Activated B cell treated with CpG ODN at 0.5 μM for 24 hours (primary cell): Measurements from ENCODE around the gene IFTAP. TPM values are rescaled to one million over a fixed set of nuclear protein-coding genes. Genes with fewer than 3 reads are reported as not detected.

Experiments used
- ATAC-seq: fragments of 200-7000 bp; cut with Tn5 transposase; one replicate; pipeline ENCODE4 v1.10.0; 2021; ENCODE audit warnings: low read depth, mild to moderate bottlenecking, moderate library complexity
- CTCF ChIA-PET: fragments of 350-600 bp; sonication (Branson Sonifier 250); formaldehyde crosslinking; loops from one replicate; lab custom pipeline; 2021; ENCODE audit warnings: antibody characterized with exemption; lab: Charles Lee
- POLR2A ChIA-PET: fragments of 350-600 bp; sonication (Branson Sonifier 250); formaldehyde crosslinking; loops from one replicate; lab custom pipeline; 2021; ENCODE audit warnings: antibody characterized with exemption; lab: Charles Lee
- DNase-seq: peaks from one replicate; pipeline ENCODE4 v3.0.0; 2022
- H3K27ac Mint-ChIP-seq: one replicate; pipeline ENCODE4 v1.8.0; 2020; ENCODE audit warnings: mixed read lengths
- H3K27me3 Mint-ChIP-seq: one replicate; pipeline ENCODE4 v1.8.0; 2021; ENCODE audit warnings: mixed read lengths
- H3K36me3 Mint-ChIP-seq: one replicate; pipeline ENCODE4 v1.8.0; 2021; ENCODE audit warnings: low read depth, mixed read lengths
- H3K4me1 Mint-ChIP-seq: one replicate; pipeline ENCODE4 v1.8.0; 2021; ENCODE audit warnings: mixed read lengths
- H3K4me3 Mint-ChIP-seq: one replicate; pipeline ENCODE4 v1.8.0; 2020; ENCODE audit warnings: mild to moderate bottlenecking, mixed read lengths
- H3K9me3 Mint-ChIP-seq: one replicate; pipeline ENCODE4 v1.8.0; 2020; ENCODE audit warnings: mixed read lengths
- CTCF ChIP-seq: fragments of 200-600 bp; IDR thresholded peaks from one replicate; pipeline ENCODE4 v1.8.0; 2022; ENCODE audit warnings: antibody characterized with exemption, mild to moderate bottlenecking
- intact Hi-C: fragments of 100-400 bp; cut with micrococcal nuclease; formaldehyde crosslinking; loops from one replicate; pipeline ENCODE4 v1.15.1; 2024
- total RNA-seq: library from RNA; stranded (reverse); gene quantifications from 2 replicates; pipeline ENCODE4 v1.2.3, GENCODE V29; 2022

The IFTAP gene
- total RNA-seq, 1 donor from 2014 or later: 0.47 TPM

- no peak for ATAC-seq
Observed at GRCh38 chr11:36617543-36618362, 23.5 kb downstream of the IFTAP start.

GRCh38 chr11:36618363-36619047 lies 24.2 kb downstream of the IFTAP start:
- no peak for ATAC-seq
- ChIA-PET POLR2A (no interaction called here), CTCF (interaction anchor here (0.8 kb wide), 1 partner anchor 54 kb away, joined by 3 read pairs; no protein-coding TSS in a partner anchor)
- intact Hi-C loops: no loop called here
- H3K27me3 Mint-ChIP-seq: peaks cover 15% of the 10 kb centered on the region
- DNase-seq: no peak
- H3K4me1 Mint-ChIP-seq: peaks cover 11% of the 10 kb centered on the region
- H3K36me3 Mint-ChIP-seq: no peaks in the 10 kb centered on the region
- no peak for TF ChIP-seq CTCF
- no peaks in the 10 kb centered on the region for H3K9me3 Mint-ChIP-seq
- H3K4me3 Mint-ChIP-seq: no peak overlapping the region
- H3K27ac Mint-ChIP-seq: no peak overlapping the region

More at GRCh38 chr11:36617543-36618362, 23.5 kb downstream of the IFTAP start:
- Mint-ChIP-seq H3K36me3 (no peaks in the 10 kb centered on the region), H3K9me3 (no peaks in the 10 kb centered on the region), H3K27me3 (peaks cover 15% of the 10 kb centered on the region), H3K4me1 (peaks cover 11% of the 10 kb centered on the region), H3K27ac (no peak overlapping the region), H3K4me3 (no peak overlapping the region)
- CTCF ChIA-PET: no interaction called here
- no peak for TF ChIP-seq CTCF
- no peak for DNase-seq
- POLR2A ChIA-PET: no interaction called here
- intact Hi-C loops: no loop called here

GRCh38 chr11:36619502-36619901 lies 25.2 kb downstream of the IFTAP start:
- ATAC-seq: no peak
- TF ChIP-seq CTCF: no peak
- Mint-ChIP-seq H3K4me1 (peaks cover 11% of the 10 kb centered on the region), H3K27me3 (peaks cover 17% of the 10 kb centered on the region), H3K9me3 (no peaks in the 10 kb centered on the region), H3K4me3 (no peak overlapping the region), H3K36me3 (no peaks in the 10 kb centered on the region), H3K27ac (no peak overlapping the region)
- CTCF ChIA-PET: interaction anchor here (0.8 kb wide), 1 partner anchor 55 kb away, joined by 3 read pairs; no protein-coding TSS in a partner anchor
- POLR2A ChIA-PET: interaction anchor here (0.7 kb wide), 1 partner anchor 81 kb away, joined by 3 read pairs; no protein-coding TSS in a partner anchor
- DNase-seq: no peak
- intact Hi-C loops: no loop called here

GRCh38 chr11:36620246-36620645 lies 25.9 kb downstream of the IFTAP start:
- DNase-seq (no peak), ATAC-seq (no peak)
- Mint-ChIP-seq H3K9me3 (no peaks in the 10 kb centered on the region), H3K36me3 (no peaks in the 10 kb centered on the region), H3K4me1 (peaks cover 11% of the 10 kb centered on the region), H3K27me3 (peaks cover 18% of the 10 kb centered on the region), H3K4me3 (no peak overlapping the region), H3K27ac (no peak overlapping the region)
- no peak for TF ChIP-seq CTCF
- intact Hi-C loops: no loop called here
- CTCF ChIA-PET: no interaction called here
- POLR2A ChIA-PET: no interaction called here
